Panc1 (cell line): ENCODE data around the gene STAT5A. TPM values are rescaled to one million over a fixed set of nuclear protein-coding genes. Genes with fewer than 3 reads are reported as not detected.

ENCODE experiments used
- ATAC-seq: fragments of 200-7000 bp; cut with Tn5 transposase; 2 replicates; pipeline ENCODE4 v1.9.1; 2020; ENCODE audit warnings: mild to moderate bottlenecking, moderate library complexity
- BruUV-seq: library from RNA; stranded (reverse); fragments of 400-500 nt; replicated peaks from 2 replicates; lab custom pipeline; 2021; lab: Mats Ljungman, UMichigan
- CTCF ChIA-PET: fragments of 300-600 bp; sonication (Branson Sonifier 250); formaldehyde crosslinking; loops from one replicate; lab custom pipeline; 2022; ENCODE audit warnings: antibody characterized with exemption; lab: Charles Lee
- POLR2A ChIA-PET: fragments of 300-600 bp; sonication (Branson Sonifier 250); formaldehyde crosslinking; loops from one replicate; lab custom pipeline; 2022; ENCODE audit warnings: antibody characterized with exemption; lab: Charles Lee
- DNase-seq: peaks from one replicate; pipeline ENCODE4 v3.0.0-alpha.2; 2010; ENCODE audit warnings: low read depth, low spot score
- H3K27ac ChIP-seq: 2 replicates; pipeline ENCODE4 v1.5.1; 2011; ENCODE audit warnings: mild to moderate bottlenecking, low read length, inconsistent platforms
- H3K27me3 ChIP-seq: fragments of 200-500 bp; sonication (Bioruptor generic); 2 replicates; pipeline ENCODE4 v1.6.0; 2014; ENCODE audit warnings: low read length, inconsistent platforms; ENCODE audit not compliant: control insufficient read depth, insufficient read depth
- H3K36me3 ChIP-seq: fragments of 200-500 bp; sonication (Bioruptor generic); 2 replicates; pipeline ENCODE4 v1.5.1; 2014; ENCODE audit warnings: inconsistent platforms, mild to moderate bottlenecking, low read length, moderate library complexity; ENCODE audit not compliant: control insufficient read depth, insufficient read depth
- H3K4me1 ChIP-seq: 2 replicates; pipeline ENCODE4 v1.5.1; 2011; ENCODE audit warnings: inconsistent platforms, mild to moderate bottlenecking, low read length, moderate library complexity; ENCODE audit not compliant: control insufficient read depth, insufficient read depth
- H3K4me3 ChIP-seq, 2 experiments: 2 replicates each; pipeline ENCODE4 v1.5.1; 2011 to 2012; ENCODE audit warnings: low read depth in 2 of 2, low read length in 2 of 2, mild to moderate bottlenecking in 2 of 2, inconsistent platforms in 1 of 2, moderate library complexity in 1 of 2
- H3K9me3 ChIP-seq: fragments of 200-500 bp; sonication (Bioruptor generic); 2 replicates; pipeline ENCODE4 v1.5.1; 2014; ENCODE audit warnings: low read depth, mild to moderate bottlenecking, inconsistent platforms, low read length, moderate library complexity; ENCODE audit not compliant: control insufficient read depth, insufficient read depth
- POLR2AphosphoS5 ChIP-seq: IDR thresholded peaks from 2 replicates; pipeline ENCODE4 v1.6.1; 2012; ENCODE audit warnings: mild to moderate bottlenecking, low read depth, low read length, moderate library complexity
- SIN3A ChIP-seq: IDR thresholded peaks from 2 replicates; pipeline ENCODE4 v1.6.1; 2012; ENCODE audit warnings: low read depth, mild to moderate bottlenecking, low read length, moderate library complexity, borderline replicate concordance; ENCODE audit not compliant: insufficient read depth
- TCF7L2 ChIP-seq: IDR thresholded peaks from 2 replicates; pipeline ENCODE4 v1.6.1; 2011; ENCODE audit warnings: mild to moderate bottlenecking, low read depth, low read length, inconsistent platforms
- in situ Hi-C: cut with HindIII; loops from 2 replicates; pipeline ENCODE4 v1.10.0; 2016; ENCODE audit warnings: low sequenced_read_pairs, low pct_unique_long_range_greater_than_20kb
- intact Hi-C: fragments of 100-400 bp; cut with micrococcal nuclease; formaldehyde crosslinking; loops from one replicate; pipeline ENCODE4 v1.10.0; 2022; ENCODE audit not compliant: unreplicated experiment
- total RNA-seq: library from RNA; stranded (reverse); gene quantifications from one replicate; pipeline ENCODE4 v1.2.1, GENCODE V29; 2021; ENCODE audit not compliant: unreplicated experiment
- TF ChIP-seq, protein P1 (sequence below), 2 experiments: IDR thresholded peaks; 2 replicates each; pipeline ENCODE4 v1.6.1; 2011 to 2012; ENCODE audit warnings: low read depth in 2 of 2, control low read depth in 1 of 2, low read length in 1 of 2, mild to moderate bottlenecking in 1 of 2, moderate library complexity in 1 of 2; ENCODE audit not compliant: insufficient read depth in 1 of 2
- TF ChIP-seq, protein P2 (sequence below): fragments of 450-650 bp; IDR thresholded peaks from 2 replicates; pipeline ENCODE4 v1.5.1; 2017; ENCODE audit warnings: mild to moderate bottlenecking

The STAT5A gene
- total RNA-seq, 1 experiment from 2014 or later = 26.7 TPM

DNA sequence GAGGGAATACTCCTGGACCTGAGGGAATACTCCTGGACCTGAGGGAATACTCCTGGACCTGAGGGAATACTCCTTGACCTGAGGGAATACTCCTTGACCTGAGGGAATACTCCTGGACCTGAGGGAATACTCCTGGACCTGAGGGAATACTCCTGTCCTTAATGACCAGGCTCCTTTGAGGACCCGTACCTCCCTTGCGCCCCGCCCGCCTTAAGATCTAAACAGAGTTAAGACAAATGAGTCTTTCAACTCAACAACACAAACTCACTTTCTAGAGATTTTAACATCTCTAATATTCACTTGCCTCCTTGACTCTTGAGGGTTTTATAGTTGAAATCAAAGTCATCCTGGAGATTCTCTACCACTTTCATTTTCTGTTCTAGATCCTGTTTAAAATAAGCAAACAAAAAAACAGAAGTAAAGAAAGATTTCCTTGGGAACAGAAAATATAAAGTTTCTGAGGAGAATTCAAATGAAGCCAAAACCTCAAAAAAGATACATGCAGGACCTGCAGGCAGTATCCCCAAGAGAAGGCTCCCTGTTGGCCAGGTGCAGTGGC is 50.2 kb downstream of the STAT5A start:
- Histone ChIP-seq H3K27me3 (no peaks in the 10 kb centered on the region), H3K4me1 (peaks cover 6% of the 10 kb centered on the region; the same call in 1 of the 2 replicates), H3K27ac (0 out of 2 replicates have a peak overlapping the region, but pooled peaks have one; percentile 31), H3K36me3 (peaks cover 12% of the 10 kb centered on the region), H3K4me3 (no peak overlapping the region), H3K9me3 (no peaks in the 10 kb centered on the region)
- TF ChIP-seq POLR2AphosphoS5 (no peak), TCF7L2 (no peak), SIN3A (no peak)
- TF ChIP-seq, protein P1, sequence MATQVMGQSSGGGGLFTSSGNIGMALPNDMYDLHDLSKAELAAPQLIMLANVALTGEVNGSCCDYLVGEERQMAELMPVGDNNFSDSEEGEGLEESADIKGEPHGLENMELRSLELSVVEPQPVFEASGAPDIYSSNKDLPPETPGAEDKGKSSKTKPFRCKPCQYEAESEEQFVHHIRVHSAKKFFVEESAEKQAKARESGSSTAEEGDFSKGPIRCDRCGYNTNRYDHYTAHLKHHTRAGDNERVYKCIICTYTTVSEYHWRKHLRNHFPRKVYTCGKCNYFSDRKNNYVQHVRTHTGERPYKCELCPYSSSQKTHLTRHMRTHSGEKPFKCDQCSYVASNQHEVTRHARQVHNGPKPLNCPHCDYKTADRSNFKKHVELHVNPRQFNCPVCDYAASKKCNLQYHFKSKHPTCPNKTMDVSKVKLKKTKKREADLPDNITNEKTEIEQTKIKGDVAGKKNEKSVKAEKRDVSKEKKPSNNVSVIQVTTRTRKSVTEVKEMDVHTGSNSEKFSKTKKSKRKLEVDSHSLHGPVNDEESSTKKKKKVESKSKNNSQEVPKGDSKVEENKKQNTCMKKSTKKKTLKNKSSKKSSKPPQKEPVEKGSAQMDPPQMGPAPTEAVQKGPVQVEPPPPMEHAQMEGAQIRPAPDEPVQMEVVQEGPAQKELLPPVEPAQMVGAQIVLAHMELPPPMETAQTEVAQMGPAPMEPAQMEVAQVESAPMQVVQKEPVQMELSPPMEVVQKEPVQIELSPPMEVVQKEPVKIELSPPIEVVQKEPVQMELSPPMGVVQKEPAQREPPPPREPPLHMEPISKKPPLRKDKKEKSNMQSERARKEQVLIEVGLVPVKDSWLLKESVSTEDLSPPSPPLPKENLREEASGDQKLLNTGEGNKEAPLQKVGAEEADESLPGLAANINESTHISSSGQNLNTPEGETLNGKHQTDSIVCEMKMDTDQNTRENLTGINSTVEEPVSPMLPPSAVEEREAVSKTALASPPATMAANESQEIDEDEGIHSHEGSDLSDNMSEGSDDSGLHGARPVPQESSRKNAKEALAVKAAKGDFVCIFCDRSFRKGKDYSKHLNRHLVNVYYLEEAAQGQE (IDR thresholded peaks at IDR 0.05; ENCODE audit: insufficient read depth in 1 of 2, low read depth in 2 of 2, low read length in 1 of 2) = no peak
- TF ChIP-seq, protein P2, sequence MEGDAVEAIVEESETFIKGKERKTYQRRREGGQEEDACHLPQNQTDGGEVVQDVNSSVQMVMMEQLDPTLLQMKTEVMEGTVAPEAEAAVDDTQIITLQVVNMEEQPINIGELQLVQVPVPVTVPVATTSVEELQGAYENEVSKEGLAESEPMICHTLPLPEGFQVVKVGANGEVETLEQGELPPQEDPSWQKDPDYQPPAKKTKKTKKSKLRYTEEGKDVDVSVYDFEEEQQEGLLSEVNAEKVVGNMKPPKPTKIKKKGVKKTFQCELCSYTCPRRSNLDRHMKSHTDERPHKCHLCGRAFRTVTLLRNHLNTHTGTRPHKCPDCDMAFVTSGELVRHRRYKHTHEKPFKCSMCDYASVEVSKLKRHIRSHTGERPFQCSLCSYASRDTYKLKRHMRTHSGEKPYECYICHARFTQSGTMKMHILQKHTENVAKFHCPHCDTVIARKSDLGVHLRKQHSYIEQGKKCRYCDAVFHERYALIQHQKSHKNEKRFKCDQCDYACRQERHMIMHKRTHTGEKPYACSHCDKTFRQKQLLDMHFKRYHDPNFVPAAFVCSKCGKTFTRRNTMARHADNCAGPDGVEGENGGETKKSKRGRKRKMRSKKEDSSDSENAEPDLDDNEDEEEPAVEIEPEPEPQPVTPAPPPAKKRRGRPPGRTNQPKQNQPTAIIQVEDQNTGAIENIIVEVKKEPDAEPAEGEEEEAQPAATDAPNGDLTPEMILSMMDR = no peak
- intact Hi-C loops (no loop called here), in situ Hi-C loops (no loop called here)
- DNase-seq = no peak
- no TSS peak for BruUV-seq
- ATAC-seq = no peak
- ChIA-PET POLR2A (no interaction called here), CTCF (no interaction called here)

DNA sequence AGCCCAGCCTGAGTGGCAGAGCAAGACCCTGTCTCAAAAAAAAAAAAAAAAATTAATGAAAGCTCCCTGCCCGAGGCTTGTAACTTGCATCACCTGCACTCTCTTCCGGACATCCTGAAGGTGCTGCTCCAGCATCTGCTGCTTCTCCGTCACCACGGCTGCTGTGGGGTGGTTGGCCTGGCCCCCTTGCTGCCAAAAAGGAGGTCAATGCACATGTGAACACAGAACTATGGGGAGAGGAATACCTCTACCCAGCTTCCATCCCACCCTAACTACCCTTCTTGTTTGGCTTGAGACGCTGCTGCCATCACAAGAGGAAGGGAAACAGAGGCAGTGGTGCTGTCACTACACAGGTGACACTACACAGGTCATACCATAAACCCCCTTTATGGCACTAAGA is 50.9 kb downstream of the STAT5A start:
- ChIA-PET POLR2A (interaction anchor here (0.7 kb wide), 1 partner anchor 22 kb away, joined by 5 read pairs; no protein-coding TSS in a partner anchor), CTCF (interaction anchor here (0.7 kb wide), 1 partner anchor 14 kb away, joined by 3 read pairs; no protein-coding TSS in a partner anchor)
- TF ChIP-seq POLR2AphosphoS5 (no peak), SIN3A (no peak), TCF7L2 (no peak)
- TF ChIP-seq, protein P2 = no peak
- TF ChIP-seq, protein P1 (IDR thresholded peaks at IDR 0.05; ENCODE audit: insufficient read depth in 1 of 2, low read depth in 2 of 2, low read length in 1 of 2) = no peak
- DNase-seq (no peak), ATAC-seq (no peak)
- intact Hi-C loops (no loop called here), in situ Hi-C loops (no loop called here)
- Histone ChIP-seq H3K27ac (no peak overlapping the region), H3K9me3 (no peaks in the 10 kb centered on the region), H3K4me3 (no peak overlapping the region), H3K36me3 (peaks cover 11% of the 10 kb centered on the region), H3K4me1 (peaks cover 6% of the 10 kb centered on the region; the same call in 1 of the 2 replicates), H3K27me3 (no peaks in the 10 kb centered on the region)
- no TSS peak for BruUV-seq
